Jurkat, Clone E6-1 (cell line): ENCODE results near the gene CBLL1.

Experiments used
- DNase-seq: peaks from one replicate; pipeline ENCODE4 v3.0.0-alpha.2; 2011; ENCODE audit warnings: low read depth, low spot score
- H3K4me3 ChIP-seq: 2 replicates; pipeline ENCODE4 v1.5.1; 2011; ENCODE audit warnings: mild to moderate bottlenecking, low read length, control low read depth, moderate library complexity

The CBLL1 gene

DNA sequence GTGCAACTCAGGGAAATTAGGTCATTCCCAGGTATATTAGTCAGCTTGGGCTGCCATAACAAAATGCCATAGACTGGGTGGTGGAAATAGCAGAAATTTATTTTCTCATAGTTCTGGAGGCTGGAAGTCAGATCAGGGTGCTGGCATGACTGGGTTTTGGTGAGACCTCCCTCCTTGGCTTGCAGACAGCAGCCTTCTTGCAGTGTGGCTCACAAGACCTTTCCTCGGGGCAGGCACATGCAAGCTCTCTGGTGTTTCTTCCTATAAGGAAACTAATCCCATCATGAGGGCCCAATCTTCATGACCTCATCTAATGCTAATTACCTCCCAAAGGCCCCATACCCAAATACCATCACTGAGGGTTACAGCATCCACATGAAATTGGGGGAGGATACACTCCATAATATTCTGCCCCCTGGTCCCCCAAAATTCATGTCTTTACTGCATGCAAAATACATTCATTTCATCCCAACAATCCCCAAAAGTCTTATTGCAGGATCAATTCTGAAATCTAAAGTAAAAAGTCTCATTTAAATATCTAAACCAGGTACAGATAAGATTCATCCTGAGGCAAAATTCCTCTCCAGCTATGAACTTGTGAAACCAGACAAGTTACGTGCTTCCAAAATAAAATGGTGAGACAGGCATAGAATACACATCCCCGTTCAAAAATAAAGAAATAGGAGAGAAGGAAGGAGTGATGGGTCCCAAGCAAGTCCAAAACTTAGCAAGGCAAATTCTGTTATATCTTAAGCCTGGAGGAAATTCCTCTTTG lies 17.4 kb upstream of the CBLL1 start:
- DNase-seq = no peak
- H3K4me3 ChIP-seq = no peak overlapping the region

DNA sequence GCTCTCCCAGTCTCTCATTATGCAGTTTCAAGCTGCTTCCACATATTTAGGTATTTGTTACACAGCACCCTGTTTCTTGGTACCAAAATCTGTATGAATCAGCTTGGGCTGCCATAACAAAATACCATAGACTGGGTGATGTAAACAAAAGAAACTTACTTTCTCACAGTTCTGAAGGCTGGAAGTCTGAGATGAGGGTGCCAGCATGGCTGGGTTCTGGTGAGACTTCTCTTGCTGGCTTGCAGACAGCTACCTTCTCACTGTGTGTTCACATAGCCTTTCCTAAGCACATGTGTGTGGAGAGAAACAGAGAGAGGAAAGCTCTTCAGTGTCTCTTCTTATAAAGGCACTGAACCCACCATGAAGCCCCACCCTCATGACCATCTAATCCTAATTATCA lies 15.7 kb upstream of the CBLL1 start:
- DNase-seq = no peak
- no peak overlapping the region for H3K4me3 ChIP-seq

DNA sequence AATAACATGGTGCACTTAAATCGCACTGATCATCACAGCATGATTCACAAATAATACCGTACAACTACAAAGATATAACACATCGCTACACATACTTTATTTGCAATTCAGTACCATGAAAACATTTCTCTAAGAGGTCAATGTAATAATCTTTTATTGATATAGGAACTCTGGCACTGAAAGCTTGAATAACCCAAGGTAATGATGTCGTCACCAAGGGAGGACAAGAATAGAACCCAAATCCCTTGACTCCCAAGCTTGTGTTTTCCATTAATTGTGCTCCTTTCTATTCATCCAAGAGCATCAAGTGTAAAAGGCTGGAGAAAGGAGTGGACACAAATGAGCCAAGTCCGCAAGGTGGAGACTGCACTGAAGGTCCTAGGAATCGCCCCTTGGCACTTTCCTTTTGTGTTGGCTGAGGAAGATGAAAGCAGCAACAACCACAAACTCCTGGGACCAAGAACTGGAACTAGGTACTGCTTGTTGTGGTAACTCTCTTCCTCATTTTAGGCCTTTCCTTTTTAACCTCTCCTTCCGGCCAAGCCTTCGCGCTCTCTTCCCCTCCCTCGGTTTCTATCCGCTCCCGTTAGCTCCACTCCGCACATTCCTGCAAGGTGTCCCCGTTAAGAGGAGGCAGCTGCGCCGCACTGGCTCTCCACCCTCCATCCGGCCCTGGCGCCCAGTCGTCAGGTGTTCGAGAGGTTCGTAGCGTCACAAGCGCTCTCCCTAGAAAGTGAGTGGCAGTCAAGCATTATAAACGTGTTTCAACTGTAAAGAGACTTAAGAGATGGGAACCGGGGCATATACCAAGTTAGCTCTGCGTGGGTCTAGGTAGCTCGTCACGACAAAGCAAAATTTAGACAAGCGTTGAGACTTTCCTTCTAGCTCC lies 1.0 kb upstream of the CBLL1 start:
- peak overlapping the region; percentile 90 for H3K4me3 ChIP-seq
- DNase-seq = no peak

DNA sequence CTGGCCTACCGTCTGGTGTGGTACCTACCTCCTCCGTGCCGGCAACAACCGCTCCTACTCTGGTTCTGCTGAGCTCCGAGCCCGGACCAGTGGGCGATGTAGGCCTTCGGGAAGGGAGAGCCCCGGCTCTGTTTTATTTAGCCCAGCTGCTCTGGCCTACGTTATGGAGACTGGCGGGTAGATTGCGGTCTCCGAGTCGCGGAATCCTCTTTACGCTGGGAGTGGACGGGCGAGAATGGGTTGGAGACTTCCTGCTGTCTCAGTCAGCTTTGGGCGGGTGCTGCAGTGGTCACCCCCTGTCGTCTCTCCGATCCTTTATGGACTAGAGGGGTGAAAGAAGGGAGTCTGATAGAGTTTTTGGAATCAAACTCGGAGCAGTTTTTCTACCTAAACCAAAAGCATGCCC lies 406 bp downstream of the CBLL1 start:
- DNase-seq = no peak
- peak overlapping the region; percentile 90 for H3K4me3 ChIP-seq

DNA sequence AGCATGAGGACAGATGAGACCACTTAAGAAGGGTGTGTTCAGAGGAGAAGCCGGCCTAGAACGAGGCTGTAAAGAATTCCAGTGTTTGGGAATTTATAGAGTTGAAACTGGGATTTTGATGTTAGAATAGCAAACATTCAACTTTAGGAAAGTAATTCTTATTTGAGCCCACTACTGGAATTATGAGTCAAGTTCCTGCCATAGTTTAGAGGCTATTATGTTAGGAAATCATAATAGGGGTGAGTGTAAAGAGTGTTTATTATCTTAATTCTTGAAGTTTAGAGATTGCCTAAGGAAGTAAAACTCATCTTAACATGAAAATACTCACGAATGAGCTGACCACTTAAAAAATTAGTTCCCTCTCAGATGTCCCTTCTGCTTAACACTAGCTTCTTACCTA lies 2.1 kb downstream of the CBLL1 start:
- no peak overlapping the region for H3K4me3 ChIP-seq
- no peak for DNase-seq

DNA sequence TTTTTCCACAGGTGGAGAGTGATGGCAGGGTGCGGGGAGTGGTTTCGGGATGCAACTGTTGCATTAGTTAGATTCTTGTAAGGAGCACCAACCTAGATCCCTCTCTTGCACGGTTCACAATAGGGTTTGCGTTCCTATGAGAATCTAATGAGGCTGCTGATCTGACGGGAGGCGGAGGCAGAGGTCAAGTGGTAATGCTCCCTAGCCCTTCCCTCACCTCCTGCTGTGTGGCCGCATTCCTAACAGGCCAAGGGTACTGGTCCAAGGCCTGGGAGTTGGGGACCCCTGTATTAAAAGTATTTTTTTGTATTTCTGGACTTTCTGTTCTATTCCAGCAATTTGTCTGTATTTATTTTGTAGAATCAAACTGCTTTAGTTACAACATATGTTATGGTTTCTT lies 7.2 kb downstream of the CBLL1 start:
- DNase-seq = no peak
- H3K4me3 ChIP-seq = no peak overlapping the region

DNA sequence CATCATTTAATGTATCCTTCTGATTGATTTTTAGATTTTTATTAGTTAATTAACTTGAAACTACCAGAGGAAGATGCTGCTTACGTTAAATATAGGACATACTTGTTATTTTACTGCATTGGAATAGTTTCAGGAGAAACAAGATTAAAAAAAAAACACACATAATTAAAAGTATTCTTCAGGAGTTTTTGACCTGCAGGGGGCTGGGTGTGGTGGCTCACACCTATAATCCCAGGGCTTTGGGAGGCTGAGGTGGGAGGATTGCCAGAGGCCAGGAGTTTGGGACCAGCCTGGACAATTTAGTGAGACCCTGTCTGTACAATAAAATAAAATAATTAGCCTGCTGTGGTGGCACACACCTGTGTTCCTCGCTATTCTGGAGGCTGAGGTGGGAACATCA lies 10.7 kb downstream of the CBLL1 start:
- DNase-seq = no peak
- H3K4me3 ChIP-seq = no peak overlapping the region

DNA sequence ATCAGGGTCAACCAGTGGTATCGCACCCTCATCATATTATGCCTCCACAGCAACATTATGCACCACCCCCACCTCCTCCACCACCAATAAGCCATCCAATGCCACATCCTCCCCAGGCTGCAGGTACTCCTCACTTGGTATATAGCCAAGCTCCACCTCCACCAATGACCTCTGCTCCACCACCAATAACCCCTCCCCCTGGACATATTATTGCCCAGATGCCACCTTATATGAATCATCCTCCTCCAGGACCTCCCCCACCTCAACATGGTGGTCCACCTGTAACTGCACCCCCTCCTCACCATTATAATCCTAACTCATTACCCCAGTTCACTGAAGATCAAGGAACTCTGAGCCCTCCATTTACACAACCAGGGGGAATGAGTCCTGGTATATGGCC lies 14.7 kb downstream of the CBLL1 start:
- no peak overlapping the region for H3K4me3 ChIP-seq
- no peak for DNase-seq

DNA sequence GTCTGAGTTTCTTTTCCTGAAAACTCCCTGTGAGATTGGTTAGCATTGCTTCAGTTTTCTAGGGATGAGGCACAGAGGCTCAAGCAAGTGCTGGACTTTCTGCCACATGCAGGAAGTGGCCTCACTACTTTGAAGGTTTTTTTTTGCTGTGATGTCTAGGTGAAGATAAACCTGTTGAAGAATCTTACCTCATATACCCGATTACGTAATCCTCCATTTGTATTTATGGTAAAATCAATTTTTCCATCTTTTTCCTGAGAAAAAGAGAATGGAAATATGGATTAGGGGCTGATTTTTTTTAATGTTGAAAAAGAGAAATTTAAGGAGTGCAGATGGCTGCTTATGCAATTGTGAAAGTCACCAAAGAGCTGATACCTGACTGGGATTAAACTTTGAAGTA lies 23.4 kb downstream of the CBLL1 start:
- H3K4me3 ChIP-seq = no peak overlapping the region
- DNase-seq = no peak

DNA sequence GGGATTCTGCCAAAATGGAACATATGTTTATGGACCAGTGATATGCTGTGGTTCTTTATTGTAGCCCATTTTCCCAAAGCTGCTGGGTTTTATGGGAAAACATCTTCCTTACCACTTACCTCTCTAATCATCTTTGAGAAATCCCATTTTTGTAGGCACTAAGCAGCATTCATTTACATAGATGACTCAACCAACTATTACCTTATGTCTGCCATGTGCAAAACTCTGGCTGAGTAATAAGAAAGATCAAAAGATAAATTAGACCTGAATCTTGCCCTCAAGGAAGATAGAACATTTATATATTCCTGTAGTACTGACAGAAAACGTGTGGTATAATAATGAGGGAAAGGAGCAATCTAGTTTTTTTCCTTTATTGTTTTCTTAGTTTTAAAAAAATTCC lies 24.3 kb downstream of the CBLL1 start:
- DNase-seq = no peak
- no peak overlapping the region for H3K4me3 ChIP-seq

DNA sequence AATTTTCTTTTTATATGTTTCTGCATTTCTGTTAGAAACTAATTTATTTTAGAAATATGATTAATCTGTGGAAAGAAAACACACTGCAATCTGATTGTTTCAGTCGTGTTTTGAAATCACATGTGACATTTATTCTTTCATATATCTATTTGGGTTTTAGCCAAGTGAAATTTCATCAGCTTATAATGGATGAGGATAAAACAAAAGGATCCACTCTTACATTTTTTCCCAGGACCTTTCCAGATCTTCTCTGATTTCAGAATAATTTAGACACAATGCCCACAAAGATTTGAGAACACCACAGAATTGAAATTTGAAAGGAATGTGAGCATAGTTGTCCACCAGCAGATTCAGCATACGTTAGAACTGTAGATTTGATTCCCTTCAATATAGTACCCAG lies 29.1 kb downstream of the CBLL1 start:
- no peak overlapping the region for H3K4me3 ChIP-seq
- DNase-seq = no peak

DNA sequence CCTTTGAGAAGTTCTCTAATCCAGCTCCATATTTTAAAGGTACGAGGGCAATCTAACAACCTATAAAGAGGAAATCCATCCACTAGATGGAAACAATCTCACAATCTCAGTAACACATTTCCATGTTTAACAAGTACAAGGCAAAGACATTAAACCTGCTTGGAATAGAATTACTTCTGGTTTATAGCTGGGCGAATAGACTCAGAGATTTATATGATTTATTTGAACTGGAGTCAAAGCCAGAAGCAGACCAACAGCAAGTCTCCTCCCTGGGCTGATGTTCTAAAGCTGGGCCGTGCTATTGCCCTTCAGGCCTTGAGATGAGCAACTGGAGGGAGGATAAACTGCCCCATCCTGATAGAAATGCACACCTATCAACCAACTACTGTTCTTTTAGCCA lies 33.8 kb downstream of the CBLL1 start:
- no peak for DNase-seq
- no peak overlapping the region for H3K4me3 ChIP-seq

DNA sequence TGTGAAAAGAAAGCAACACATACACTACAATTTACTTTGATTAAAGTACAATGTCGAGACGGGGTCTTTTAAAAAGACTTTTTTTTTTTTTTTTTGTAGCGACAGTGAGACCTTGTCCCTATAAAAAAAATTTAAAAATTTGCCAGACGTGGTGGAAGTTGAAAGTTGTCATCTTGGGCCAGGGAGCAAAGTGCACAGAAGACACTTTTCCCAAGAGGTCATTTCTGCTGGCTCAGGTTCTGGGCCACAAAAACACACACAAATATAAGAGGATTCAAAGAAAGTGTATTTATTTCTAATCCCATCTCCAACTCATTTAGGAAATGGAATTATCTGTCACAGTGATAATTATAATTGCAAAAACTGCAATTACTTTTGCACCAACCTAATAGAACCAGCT lies 34.3 kb downstream of the CBLL1 start:
- H3K4me3 ChIP-seq = no peak overlapping the region
- no peak for DNase-seq

DNA sequence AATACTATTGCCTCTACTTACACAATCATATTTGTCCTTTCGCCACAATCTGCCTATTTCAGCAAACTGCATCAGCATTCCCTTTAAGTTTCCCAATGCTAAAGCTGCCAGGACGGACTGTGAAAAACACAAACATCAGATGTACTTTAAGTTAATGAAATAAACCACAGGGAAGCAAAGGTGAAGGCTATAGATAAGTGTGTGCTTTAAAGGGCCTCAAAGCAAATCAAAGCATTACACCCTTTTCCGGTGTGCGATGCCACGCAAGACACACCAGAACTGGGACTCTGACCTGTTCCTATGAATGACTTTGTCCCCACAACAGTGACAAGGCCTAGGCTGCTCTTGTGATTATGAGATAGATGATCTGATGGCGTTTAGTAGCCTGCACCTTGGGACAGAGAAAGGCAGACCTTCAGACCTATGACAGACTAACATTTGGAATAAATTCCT lies 35.7 kb downstream of the CBLL1 start:
- DNase-seq = no peak
- no peak overlapping the region for H3K4me3 ChIP-seq

DNA sequence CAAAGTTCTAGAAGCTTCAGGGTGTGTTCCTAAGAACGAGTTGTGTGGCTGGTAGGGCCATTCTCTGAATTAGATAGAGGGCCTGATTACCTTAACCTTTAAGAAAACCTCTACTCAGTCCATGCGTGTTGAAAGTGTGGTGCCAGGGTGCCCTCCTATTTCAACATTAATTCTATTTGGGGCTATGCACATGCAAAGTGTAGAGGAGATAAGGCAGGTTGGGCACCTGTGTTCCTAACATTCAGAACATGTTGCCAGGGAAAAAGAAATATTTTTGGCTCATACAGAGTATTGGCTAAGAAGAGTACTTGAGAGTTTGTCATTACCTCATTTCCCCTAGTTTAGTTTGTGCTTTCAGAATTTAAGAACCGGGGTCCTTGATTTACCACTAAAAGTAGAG lies 38.4 kb downstream of the CBLL1 start:
- no peak overlapping the region for H3K4me3 ChIP-seq
- DNase-seq = no peak

DNA sequence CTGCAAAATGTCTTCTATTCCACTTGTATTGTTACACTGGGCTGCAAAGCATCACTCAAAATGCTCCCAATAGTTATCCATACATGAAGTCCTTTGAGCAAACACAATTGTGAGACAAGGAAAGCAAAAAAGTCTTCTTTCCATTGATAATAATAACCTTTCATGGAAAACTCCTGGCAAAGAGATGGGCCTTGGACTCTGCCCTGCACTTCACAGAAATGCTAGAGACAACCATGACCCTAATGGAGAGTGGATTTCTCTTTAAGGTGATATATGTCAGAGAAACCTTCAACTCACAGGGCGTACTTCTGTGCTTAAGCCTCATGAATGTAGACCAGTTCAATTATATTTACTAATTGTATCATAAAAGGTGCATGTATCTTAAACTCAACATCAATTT lies 39.7 kb downstream of the CBLL1 start:
- no peak for DNase-seq
- no peak overlapping the region for H3K4me3 ChIP-seq

DNA sequence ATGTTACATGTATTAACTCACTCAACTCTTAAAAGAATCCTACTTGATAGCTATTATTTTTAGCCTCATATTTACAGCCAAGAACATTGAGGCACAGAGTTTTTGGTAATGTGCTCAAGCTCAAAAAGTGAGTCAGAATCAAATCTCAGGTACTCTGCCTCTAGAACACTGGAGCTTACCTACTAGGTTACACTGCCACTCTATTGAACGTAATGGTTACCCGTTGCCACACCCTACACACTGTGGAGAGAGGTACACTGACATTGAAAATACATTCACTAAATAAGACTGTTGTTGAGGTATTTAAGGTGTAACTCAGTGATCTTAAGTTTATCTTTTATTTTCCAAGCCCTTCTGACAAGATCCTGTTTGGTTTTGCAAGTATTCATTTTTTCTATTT lies 41.2 kb downstream of the CBLL1 start:
- no peak overlapping the region for H3K4me3 ChIP-seq
- no peak for DNase-seq

DNA sequence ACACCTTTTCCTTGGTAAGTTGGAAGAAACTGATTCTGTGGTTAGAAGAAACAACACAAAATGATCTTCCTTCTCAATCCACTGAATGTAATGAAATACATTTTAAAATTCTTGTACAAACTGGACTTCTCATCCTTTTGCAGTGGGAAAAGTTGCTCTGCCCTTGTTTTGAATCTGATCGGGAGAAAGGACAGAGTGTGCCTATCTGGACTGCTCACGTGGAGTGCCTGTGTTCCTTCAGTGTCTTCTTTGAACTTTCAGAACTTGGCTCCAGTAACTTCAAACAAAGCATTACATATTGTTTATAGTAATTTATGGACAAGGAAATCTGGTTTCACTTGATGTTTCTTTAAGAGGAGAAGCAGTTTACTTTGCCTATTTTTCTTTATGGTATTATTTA lies 42.0 kb downstream of the CBLL1 start:
- no peak for DNase-seq
- H3K4me3 ChIP-seq = no peak overlapping the region

DNA sequence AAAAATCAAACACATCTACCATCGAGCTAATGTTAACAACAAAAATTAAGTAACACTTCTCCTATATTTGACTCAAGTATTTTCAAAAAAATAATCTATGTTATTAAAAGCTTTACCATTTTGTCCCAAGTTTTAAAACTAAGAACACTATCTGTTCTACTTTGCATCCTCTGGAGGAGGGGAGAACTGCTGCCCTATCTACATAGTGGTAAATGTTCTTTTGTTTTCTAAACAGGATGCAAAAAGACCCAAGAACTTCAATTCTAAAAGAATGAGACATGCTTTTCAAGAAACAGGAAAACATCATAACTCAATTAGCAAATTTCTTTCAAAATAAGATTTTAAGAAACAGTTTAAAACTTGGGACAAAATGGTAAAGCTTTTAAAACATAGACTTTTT lies 44.3 kb downstream of the CBLL1 start:
- no peak for DNase-seq
- no peak overlapping the region for H3K4me3 ChIP-seq

DNA sequence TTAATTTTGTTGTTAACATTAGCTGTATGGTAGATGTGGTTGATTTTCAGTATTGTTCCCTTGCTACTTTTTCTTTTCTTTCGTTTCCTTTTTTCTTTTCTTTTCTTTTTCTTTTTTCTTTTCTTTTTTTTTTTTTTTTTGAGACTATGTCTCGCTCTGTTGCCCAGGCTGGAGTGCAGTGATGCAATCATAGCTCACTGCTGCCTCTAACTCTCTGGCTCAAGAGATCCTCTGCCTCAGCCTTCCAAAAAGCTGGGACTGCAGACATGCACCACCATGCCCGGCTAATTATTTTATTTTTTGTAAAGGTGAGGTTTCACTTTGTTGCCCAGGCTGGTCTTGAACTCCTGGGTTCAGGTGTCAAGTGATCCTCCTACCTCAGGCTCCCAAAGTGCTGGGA lies 44.7 kb downstream of the CBLL1 start:
- no peak overlapping the region for H3K4me3 ChIP-seq
- no peak for DNase-seq

DNA sequence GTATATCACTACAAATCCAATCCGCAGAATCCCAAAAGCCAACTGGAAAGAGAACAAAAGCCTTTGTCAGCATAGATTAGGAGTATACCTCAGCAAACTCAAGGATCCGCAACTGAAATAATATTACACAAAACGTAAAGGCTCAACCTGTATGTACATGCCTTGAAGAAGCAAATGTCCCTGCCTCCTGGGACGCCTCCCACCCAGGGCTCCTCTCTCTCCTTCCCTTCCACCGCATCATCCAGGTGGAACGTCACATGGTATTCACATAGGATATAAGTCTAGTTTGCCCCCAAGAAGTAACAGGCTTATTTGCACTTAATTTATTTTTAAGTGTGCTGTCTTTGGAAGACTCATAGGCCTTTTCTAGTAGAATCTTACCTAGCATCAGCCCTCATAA lies 45.7 kb downstream of the CBLL1 start:
- DNase-seq = no peak
- no peak overlapping the region for H3K4me3 ChIP-seq
